Astrocyte of the cerebellum (primary cell): Measurements from ENCODE around the gene TEF.

Source experiments
- DNase-seq: peaks from one replicate; pipeline ENCODE4 v3.0.0-alpha.2; 2011; ENCODE audit warnings: low read depth
- H3K4me3 ChIP-seq: 2 replicates; pipeline ENCODE4 v1.5.1; 2011; ENCODE audit warnings: mild to moderate bottlenecking, low read depth, low read length, moderate library complexity
- in situ Hi-C: cut with HindIII; loops from 2 replicates; pipeline ENCODE4 v1.10.0; 2017; ENCODE audit warnings: low sequenced_read_pairs
- TF ChIP-seq, protein P1 (sequence below): IDR thresholded peaks from 2 replicates; pipeline ENCODE4 v1.5.1; 2012; ENCODE audit warnings: low read length, low read depth, moderate library complexity, mild to moderate bottlenecking; ENCODE audit errors: missing control alignments

TEF gene

DNA sequence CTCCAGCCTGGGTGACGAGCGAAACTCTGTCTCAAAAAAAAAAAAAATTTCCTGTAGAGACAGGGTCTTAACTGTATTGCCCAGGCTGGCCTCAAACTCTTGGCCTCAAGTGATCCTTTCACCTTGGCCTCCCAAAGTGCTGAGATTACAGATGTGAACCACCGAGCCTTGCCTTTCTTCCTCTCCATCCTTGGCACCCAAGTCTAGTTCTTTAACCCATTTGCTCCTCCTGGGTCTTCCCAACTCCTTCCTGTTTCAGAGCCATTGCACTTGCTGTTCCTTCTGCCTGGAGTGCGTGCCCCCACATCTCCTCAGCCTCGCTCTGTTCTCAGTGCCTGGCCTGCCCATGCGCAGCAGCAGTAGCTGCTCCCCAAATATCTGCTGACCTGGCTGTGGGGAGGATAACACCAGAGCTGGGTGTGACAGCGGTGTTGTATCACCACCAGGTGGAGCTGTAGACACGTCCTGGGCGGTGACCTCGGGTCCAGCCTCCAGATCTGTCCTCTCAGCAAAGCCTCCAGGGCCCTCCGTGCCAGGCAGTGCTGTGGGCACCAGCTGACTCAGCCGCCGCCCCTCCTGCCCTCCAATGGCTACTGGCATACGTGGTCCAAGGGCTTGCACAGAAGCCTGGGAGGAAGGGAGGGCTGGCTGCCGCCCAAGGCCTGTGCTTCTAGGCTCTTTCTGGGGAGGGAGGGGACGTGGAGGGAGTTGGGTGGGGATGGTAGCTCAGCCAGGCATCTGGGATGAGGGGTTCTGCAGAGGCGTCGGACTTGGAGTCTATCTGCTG, 22.0 kb downstream of the TEF start:
- peak; percentile 63 for DNase-seq
- TF ChIP-seq, protein P1, sequence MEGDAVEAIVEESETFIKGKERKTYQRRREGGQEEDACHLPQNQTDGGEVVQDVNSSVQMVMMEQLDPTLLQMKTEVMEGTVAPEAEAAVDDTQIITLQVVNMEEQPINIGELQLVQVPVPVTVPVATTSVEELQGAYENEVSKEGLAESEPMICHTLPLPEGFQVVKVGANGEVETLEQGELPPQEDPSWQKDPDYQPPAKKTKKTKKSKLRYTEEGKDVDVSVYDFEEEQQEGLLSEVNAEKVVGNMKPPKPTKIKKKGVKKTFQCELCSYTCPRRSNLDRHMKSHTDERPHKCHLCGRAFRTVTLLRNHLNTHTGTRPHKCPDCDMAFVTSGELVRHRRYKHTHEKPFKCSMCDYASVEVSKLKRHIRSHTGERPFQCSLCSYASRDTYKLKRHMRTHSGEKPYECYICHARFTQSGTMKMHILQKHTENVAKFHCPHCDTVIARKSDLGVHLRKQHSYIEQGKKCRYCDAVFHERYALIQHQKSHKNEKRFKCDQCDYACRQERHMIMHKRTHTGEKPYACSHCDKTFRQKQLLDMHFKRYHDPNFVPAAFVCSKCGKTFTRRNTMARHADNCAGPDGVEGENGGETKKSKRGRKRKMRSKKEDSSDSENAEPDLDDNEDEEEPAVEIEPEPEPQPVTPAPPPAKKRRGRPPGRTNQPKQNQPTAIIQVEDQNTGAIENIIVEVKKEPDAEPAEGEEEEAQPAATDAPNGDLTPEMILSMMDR: peak; percentile 94
- in situ Hi-C loops: no loop called here
- H3K4me3 ChIP-seq: no peak overlapping the region

DNA sequence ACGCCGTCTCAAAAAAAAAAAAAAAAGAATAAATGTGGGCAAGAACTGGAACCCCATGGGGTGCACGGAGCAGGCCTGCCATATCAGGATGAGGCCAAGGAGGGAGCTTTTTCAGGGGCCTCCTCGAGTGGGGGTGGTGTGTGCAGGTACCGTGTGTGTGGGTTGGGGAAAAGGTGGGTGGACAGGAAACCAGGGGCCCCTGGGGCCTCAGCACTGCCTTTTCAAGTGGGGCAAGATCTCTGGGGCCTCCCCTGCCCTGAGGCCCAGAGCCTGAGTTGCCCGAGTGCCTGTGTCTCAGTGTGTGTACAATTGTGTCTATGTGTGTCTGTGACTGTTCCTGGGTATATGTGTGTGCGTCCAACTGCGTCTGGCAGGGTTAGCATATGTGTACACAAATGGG, 23.8 kb downstream of the TEF start:
- DNase-seq: no peak
- no peak overlapping the region for H3K4me3 ChIP-seq
- TF ChIP-seq, protein P1: no peak
- in situ Hi-C loops: no loop called here

DNA sequence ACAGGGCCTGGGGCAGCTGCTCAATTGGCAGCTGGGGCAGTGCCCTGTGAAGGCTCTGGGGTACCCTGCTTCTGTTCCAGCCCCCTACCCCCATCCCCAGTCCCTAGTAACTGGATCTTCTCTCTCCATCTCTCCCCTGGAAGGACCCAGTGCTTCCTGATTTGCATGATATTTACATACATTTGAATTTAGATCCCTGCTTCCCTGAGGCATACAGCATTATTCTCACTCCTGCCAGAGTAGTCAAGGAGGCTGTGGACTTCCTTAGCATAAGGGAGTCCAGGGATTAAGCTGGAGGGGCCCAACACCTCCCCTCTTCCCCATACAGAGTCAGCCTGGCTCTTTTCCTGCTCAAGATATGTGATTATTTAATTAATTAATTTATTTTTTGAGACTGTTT, 24.7 kb downstream of the TEF start:
- no peak overlapping the region for H3K4me3 ChIP-seq
- in situ Hi-C loops: no loop called here
- TF ChIP-seq, protein P1: no peak
- DNase-seq: no peak

DNA sequence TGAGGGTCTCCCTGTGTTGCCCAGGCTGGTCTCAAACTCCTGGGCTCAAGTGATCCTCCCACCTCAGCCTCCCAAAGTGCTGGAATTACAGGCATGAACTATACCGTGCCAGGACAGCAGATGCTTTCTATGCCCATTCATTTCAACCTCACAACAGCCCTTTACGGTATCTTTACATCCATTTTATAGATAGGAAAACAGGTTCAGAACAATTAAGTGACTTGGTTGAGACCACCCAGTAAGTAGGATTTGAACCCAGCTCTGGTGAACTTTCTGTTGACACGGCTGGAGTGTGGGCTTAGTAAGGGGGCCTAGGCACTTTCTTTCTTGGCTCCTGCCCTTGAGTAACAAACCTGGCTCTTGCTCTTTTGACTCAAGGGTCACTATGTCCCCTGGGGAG, 25.7 kb downstream of the TEF start:
- DNase-seq: no peak
- TF ChIP-seq, protein P1: no peak
- in situ Hi-C loops: no loop called here
- no peak overlapping the region for H3K4me3 ChIP-seq

DNA sequence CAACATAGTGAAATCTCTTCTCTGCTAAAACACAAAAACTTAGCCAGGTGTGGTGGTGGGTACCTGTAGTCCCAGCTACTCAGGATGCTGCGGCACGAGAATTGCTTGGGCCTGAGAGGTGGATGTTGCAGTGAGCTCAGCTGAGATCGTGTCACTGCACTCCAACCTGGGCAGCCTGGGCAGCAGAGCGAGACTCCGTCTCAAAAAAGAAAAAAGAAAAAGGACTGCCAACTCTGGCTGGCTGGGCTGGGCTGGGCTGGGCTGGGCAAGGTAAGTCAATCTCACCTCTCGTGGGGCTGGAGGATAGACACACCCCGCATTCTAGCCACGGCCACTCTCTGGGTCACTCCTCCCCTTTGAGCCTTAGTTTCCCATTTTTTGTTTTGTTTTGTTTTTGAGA, 26.9 kb downstream of the TEF start:
- H3K4me3 ChIP-seq: no peak overlapping the region
- no peak for DNase-seq
- in situ Hi-C loops: no loop called here
- TF ChIP-seq, protein P1: no peak

DNA sequence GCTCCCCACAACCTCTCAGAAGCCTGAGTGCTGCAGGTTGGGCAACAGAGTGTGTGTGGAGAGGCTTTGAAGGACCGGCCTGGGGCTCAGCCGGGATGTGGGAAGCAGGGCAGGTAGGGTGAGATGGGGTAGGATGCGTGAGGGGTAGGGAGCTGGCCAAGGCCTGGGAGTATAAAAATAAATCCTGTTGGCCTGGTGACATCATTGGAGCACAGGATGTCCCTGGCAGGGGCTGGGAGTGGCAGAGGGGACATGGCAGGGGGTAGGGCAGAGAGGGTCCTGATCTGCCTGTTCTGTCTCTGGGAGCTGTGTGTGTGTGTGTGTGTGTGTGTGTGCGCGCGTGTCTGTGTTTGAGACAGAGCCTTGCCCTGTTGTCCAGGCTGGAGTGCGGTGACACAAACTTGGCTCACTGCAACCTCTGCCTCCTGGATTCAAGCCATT, 28.6 kb downstream of the TEF start:
- H3K4me3 ChIP-seq: no peak overlapping the region
- no peak for DNase-seq
- TF ChIP-seq, protein P1: no peak
- in situ Hi-C loops: no loop called here
